GM12878 (cell line): Measurements from ENCODE around the gene EMP3. TPM values are rescaled to one million over a fixed set of nuclear protein-coding genes. Genes with fewer than 3 reads are reported as not detected.

ENCODE experiments used
- ATAC-seq: fragments of 200-7000 bp; cut with Tn5 transposase; 3 replicates; pipeline ENCODE4 v1.9.1; 2020; ENCODE audit warnings: mild to moderate bottlenecking, moderate library complexity
- BruUV-seq: library from RNA; stranded (reverse); fragments of 400-500 nt; replicated peaks from 2 replicates; lab custom pipeline; 2021; lab: Mats Ljungman, UMichigan
- CTCF ChIA-PET: fragments of 300-600 bp; sonication (Branson Sonifier 250); formaldehyde crosslinking; extraction: SDS; loops from one replicate; lab custom pipeline; 2021; ENCODE audit warnings: inconsistent platforms; lab: Yijun Ruan, JAX
- POLR2A ChIA-PET: fragments of 350-600 bp; formaldehyde crosslinking; extraction: SDS; loops from one replicate; lab custom pipeline; 2021; ENCODE audit warnings: inconsistent platforms; lab: Charles Lee
- RAD21 ChIA-PET: fragments of 300-600 bp; sonication (Branson Sonifier 250); formaldehyde crosslinking; loops from one replicate; lab custom pipeline; 2023; ENCODE audit warnings: antibody characterized with exemption; ENCODE audit not compliant: unreplicated experiment; lab: Charles Lee
- SMC1A ChIA-PET: fragments of 300-600 bp; sonication (Branson Sonifier 250); formaldehyde crosslinking; loops from one replicate; lab custom pipeline; 2023; ENCODE audit not compliant: unreplicated experiment, uncharacterized antibody; lab: Charles Lee
- DNase-seq: peaks from one replicate; pipeline ENCODE4 v3.0.0-alpha.2; 2011; ENCODE audit warnings: low read depth, low spot score
- FAIRE-seq: peaks from 3 replicates; lab custom pipeline; 2011; peaks lifted over from hg19 to GRCh38; lab: Jason Lieb, UNC
- H2AFZ ChIP-seq: 2 replicates; pipeline ENCODE4 v1.6.0; 2011; ENCODE audit warnings: low read depth, low read length, control low read depth; ENCODE audit not compliant: control insufficient read depth
- H3K27ac ChIP-seq: 2 replicates; pipeline ENCODE4 v1.5.1; 2011; ENCODE audit warnings: control low read depth; ENCODE audit not compliant: control insufficient read depth, insufficient read depth
- H3K27me3 ChIP-seq, 2 experiments: replicated peaks in 1 of 2; 2 replicates each; pipeline versions ENCODE4 v1.6.0 to v1.6.1; 2011; ENCODE audit warnings: low read length in 1 of 2; ENCODE audit not compliant: control insufficient read depth in 2 of 2, insufficient read depth in 2 of 2
- H3K36me3 ChIP-seq, 2 experiments: 2 replicates each; pipeline ENCODE4 v1.5.1; 2011; ENCODE audit warnings: low read length in 1 of 2; ENCODE audit not compliant: control insufficient read depth in 2 of 2, insufficient read depth in 2 of 2
- H3K4me1 ChIP-seq: 2 replicates; pipeline ENCODE4 v1.6.1; 2011; ENCODE audit warnings: mild to moderate bottlenecking, low read length, moderate library complexity, mixed read lengths; ENCODE audit not compliant: control insufficient read depth, insufficient read depth
- H3K4me2 ChIP-seq: 2 replicates; pipeline ENCODE4 v1.6.0; 2011; ENCODE audit warnings: control low read depth; ENCODE audit not compliant: control insufficient read depth, insufficient read depth
- H3K4me3 ChIP-seq: fragments of 200-600 bp; sonication (generic); 2 replicates; pipeline ENCODE4 v1.5.1; 2016
- H3K79me2 ChIP-seq: 2 replicates; pipeline ENCODE4 v1.6.0; 2011; ENCODE audit warnings: low read length; ENCODE audit not compliant: control insufficient read depth, insufficient read depth
- H3K9ac ChIP-seq: 2 replicates; pipeline ENCODE4 v1.8.0; 2011; ENCODE audit warnings: low read length, control low read depth, mixed read lengths; ENCODE audit not compliant: control insufficient read depth, insufficient read depth
- H3K9me3 ChIP-seq: replicated peaks from 3 replicates; pipeline ENCODE4 v1.5.1; 2011; ENCODE audit warnings: mild to moderate bottlenecking, low read length; ENCODE audit not compliant: control insufficient read depth, insufficient read depth
- H4K20me1 ChIP-seq: 2 replicates; pipeline ENCODE4 v1.6.0; 2011; ENCODE audit not compliant: control insufficient read depth, insufficient read depth
- BRCA1 ChIP-seq: IDR thresholded peaks from 2 replicates; pipeline ENCODE4 v1.6.1; 2011; ENCODE audit warnings: low read depth, low read length, improper control_type of control experiment
- CBFB ChIP-seq: IDR thresholded peaks from 2 replicates; pipeline ENCODE4 v1.6.1; 2016; ENCODE audit warnings: antibody characterized with exemption, low read depth
- CHD4 ChIP-seq: fragments of 200-600 bp; sonication (generic); IDR thresholded peaks from 2 replicates; pipeline ENCODE4 v1.6.1; 2016; ENCODE audit warnings: mild to moderate bottlenecking
- EP300 ChIP-seq, 2 experiments: fragments of 150-350 bp in 1 of 2; IDR thresholded peaks; 2 replicates each; pipeline ENCODE4 v1.6.1; 2011 to 2012; ENCODE audit warnings: low read depth in 2 of 2, low read length in 2 of 2, borderline replicate concordance in 1 of 2, improper control_type of control experiment in 1 of 2, inconsistent platforms in 1 of 2; ENCODE audit not compliant: control insufficient read depth in 1 of 2
- ESRRA ChIP-seq: IDR thresholded peaks from 2 replicates; pipeline ENCODE4 v1.6.1; 2012; ENCODE audit warnings: mild to moderate bottlenecking, low read length, improper control_type of control experiment
- MEF2A ChIP-seq: IDR thresholded peaks from 2 replicates; pipeline ENCODE4 v1.6.1; 2011; ENCODE audit warnings: low read depth, mild to moderate bottlenecking, low read length, moderate library complexity; ENCODE audit not compliant: insufficient read depth
- MTA2 ChIP-seq: fragments of 450-650 bp; IDR thresholded peaks from 2 replicates; pipeline ENCODE4 v1.6.1; 2016; ENCODE audit warnings: low read depth, mild to moderate bottlenecking, moderate library complexity
- RELA ChIP-seq: fragments of 450-650 bp; IDR thresholded peaks from 2 replicates; pipeline ENCODE4 v1.8.0; 2014; ENCODE audit warnings: borderline replicate concordance; ENCODE audit not compliant: partially characterized antibody
- REST ChIP-seq: IDR thresholded peaks from 2 replicates; pipeline ENCODE4 v1.6.1; 2012; ENCODE audit warnings: mild to moderate bottlenecking, low read depth, low read length
- TBL1XR1 ChIP-seq: IDR thresholded peaks from 2 replicates; pipeline ENCODE4 v1.6.1; 2012; ENCODE audit warnings: low read depth, low read length, improper control_type of control experiment
- ZBED1 ChIP-seq: IDR thresholded peaks from 2 replicates; pipeline ENCODE4 v1.6.1; 2016; ENCODE audit warnings: borderline replicate concordance
- WGBS: methylation state at CpG from one replicate; pipeline ENCODE4 v1.1.6; 2016; ENCODE audit warnings: low lambda C conversion rate; ENCODE audit not compliant: insufficient replicate concordance, insufficient coverage; ENCODE audit errors: missing lambda C conversion rate; 5-methylcytosine and 5-hydroxymethylcytosine counted together
- in situ Hi-C: fragments of 300-500 bp; cut with MboI; formaldehyde crosslinking; loops from 9 replicates; pipeline ENCODE4 v1.14.3; 2018; ENCODE audit warnings: mixed read lengths
- intact Hi-C: fragments of 100-400 bp; cut with micrococcal nuclease; formaldehyde crosslinking; loops from one replicate; pipeline ENCODE4 v1.14.2; 2022; ENCODE audit not compliant: unreplicated experiment
- polyA plus RNA-seq, 11 experiments: library from polyadenylated mRNA; depleted of rRNA in 4 of 11; unstranded in 6 of 11; stranded (reverse) in 5 of 11; fragments of >200 nt; fragmentation: Nextera tagmentation in 4 of 11; fragmentation: Illumina TruSeq in 1 of 11; extraction: Ambion mirVana in 4 of 11; extraction: Trizol in 1 of 11; gene quantifications; 1 replicate in 1 of 11; 2 replicates in 10 of 11; pipeline versions ENCODE4 v1.2.1 to v1.2.3, GENCODE V29; 2011 to 2016; ENCODE audit warnings: inconsistent platforms in 2 of 11, missing spikeins in 2 of 11, low read depth in 1 of 11
- total RNA-seq, 4 experiments: library from RNA; depleted of rRNA in 3 of 4; stranded (reverse); fragments of >200 nt in 3 of 4; fragmentation: Illumina TruSeq in 1 of 4; extraction: Trizol in 1 of 4; gene quantifications; 2 replicates each; pipeline versions ENCODE4 v1.2.1 to v1.2.3, GENCODE V29; 2013 to 2021

EMP3 gene
- total and polyA plus RNA-seq, 10 of the 15 experiments (the other 5 are each of a cell fraction or from before 2014, with no cell fraction given) = 53.2 to 224 (median 134) TPM

- ChIA-PET SMC1A (no interaction called here), POLR2A (no interaction called here), RAD21 (no interaction called here), CTCF (interaction anchor here (0.6 kb wide), 1 partner anchor 358 kb away, joined by 3 read pairs; no protein-coding TSS in a partner anchor)
- ATAC-seq (no peak), FAIRE-seq (no peak), DNase-seq (no peak)
- Histone ChIP-seq H3K9me3 (peaks cover 4% of the 10 kb centered on the region), H3K27ac (no peak overlapping the region), H3K4me2 (no peak overlapping the region), H3K79me2 (no peaks in the 10 kb centered on the region), H3K4me1 (no peaks in the 10 kb centered on the region), H3K36me3 (no peaks in the 10 kb centered on the region), H3K9ac (no peak overlapping the region), H3K27me3 (no peaks in the 10 kb centered on the region), H2AFZ (no peak overlapping the region), H4K20me1 (no peaks in the 10 kb centered on the region), H3K4me3 (no peak overlapping the region)
- in situ Hi-C loops (no loop called here), intact Hi-C loops (no loop called here)
- TF ChIP-seq MTA2 = no peak
- TF ChIP-seq RELA = no peak
- TF ChIP-seq CHD4 = no peak
- no peak for TF ChIP-seq EP300 (IDR thresholded peaks at IDR 0.05; ENCODE audit: borderline replicate concordance in 1 of 2, control insufficient read depth in 1 of 2, low read depth in 2 of 2, low read length in 2 of 2)
- no peak for TF ChIP-seq MEF2A
- TF ChIP-seq ZBED1 = no peak
- no peak for TF ChIP-seq CBFB
- no peak for TF ChIP-seq TBL1XR1
- no peak for TF ChIP-seq REST
- TF ChIP-seq BRCA1 = no peak
- no peak for TF ChIP-seq ESRRA
- WGBS = 57% methylated on average over 7 of the region's 7 CpGs
- no TSS peak for BruUV-seq
Observed at GRCh38 chr19:48283908-48284307, 41.4 kb upstream of the EMP3 start.
